NCI-H1092 (cell line): Measurements from ENCODE around the gene N4BP2.
A peak's percentile ranks its signal among the peaks of the same experiment; 100 is the strongest.
"Not testable (repeated sequence)": the region's sequence is repeated elsewhere in the genome, so short reads cannot be mapped to it uniquely, and the experiment has no call there.

Experiments used
- DNase-seq: peaks from one replicate; lab custom pipeline; 2025; lab: John Stamatoyannopoulos, UW

N4BP2 gene

GRCh38 chr4:40056716-40057585 lies at the start of gene N4BP2:
Gene N4BP2, plus strand, starts transcription at chr4:40056850. Its CDS starts 40,491 bp downstream, at chr4:40097341.
- peak; percentile 78 for DNase-seq

- no peak for DNase-seq
Measured at GRCh38 chr4:40016007-40016406, 40.6 kb upstream of the N4BP2 start.

GRCh38 chr4:40020221-40020620 lies 36.4 kb upstream of the N4BP2 start:
- DNase-seq: no peak

GRCh38 chr4:40021116-40021515 lies 35.5 kb upstream of the N4BP2 start:
- DNase-seq: not testable (repeated sequence)

- DNase-seq: not testable (repeated sequence)
Measured at GRCh38 chr4:40024049-40024448, 32.6 kb upstream of the N4BP2 start.

GRCh38 chr4:40032785-40033184 lies 23.9 kb upstream of the N4BP2 start:
- no peak for DNase-seq

- DNase-seq: no peak
Measured at GRCh38 chr4:40033613-40034012, 23.0 kb upstream of the N4BP2 start.

GRCh38 chr4:40038977-40039376 lies 17.7 kb upstream of the N4BP2 start:
- DNase-seq: no peak

GRCh38 chr4:40040908-40041307 lies 15.7 kb upstream of the N4BP2 start:
- DNase-seq: no peak

GRCh38 chr4:40043786-40044185 lies 12.9 kb upstream of the N4BP2 start:
- DNase-seq: no peak

GRCh38 chr4:40046311-40046980 lies 10.2 kb upstream of the N4BP2 start:
- no peak for DNase-seq

GRCh38 chr4:40053161-40053560 lies 3.5 kb upstream of the N4BP2 start:
- no peak for DNase-seq

GRCh38 chr4:40055511-40055862 lies 1.2 kb upstream of the N4BP2 start:
- no peak for DNase-seq

- DNase-seq: peak; percentile 67
Measured at GRCh38 chr4:40055863-40056715, 561 bp upstream of the N4BP2 start.

- DNase-seq: peak; percentile 91
Measured at GRCh38 chr4:40057586-40058091, 989 bp downstream of the N4BP2 start.

GRCh38 chr4:40058121-40058520 lies 1.5 kb downstream of the N4BP2 start:
- DNase-seq: no peak

GRCh38 chr4:40058854-40059253 lies 2.2 kb downstream of the N4BP2 start:
- no peak for DNase-seq

- DNase-seq: no peak
Measured at GRCh38 chr4:40059362-40059761, 2.7 kb downstream of the N4BP2 start.

GRCh38 chr4:40065010-40065409 lies 8.4 kb downstream of the N4BP2 start:
- no peak for DNase-seq

GRCh38 chr4:40066651-40067050 lies 10.0 kb downstream of the N4BP2 start:
- DNase-seq: no peak

GRCh38 chr4:40070387-40070786 lies 13.7 kb downstream of the N4BP2 start:
- no peak for DNase-seq

GRCh38 chr4:40086421-40086820 lies 29.8 kb downstream of the N4BP2 start:
- no peak for DNase-seq
